HepG2 (cell line): ENCODE data around the gene SPDYE4. TPM values are rescaled to one million over a fixed set of nuclear protein-coding genes. Genes with fewer than 3 reads are reported as not detected.

Source experiments
- ATAC-seq: fragments of 200-7000 bp; cut with Tn5 transposase; 3 replicates; pipeline ENCODE4 v1.9.1; 2020; ENCODE audit warnings: mild to moderate bottlenecking, moderate library complexity
- BruUV-seq: library from RNA; stranded (reverse); fragments of 400-500 nt; replicated peaks from 2 replicates; lab custom pipeline; 2021; lab: Mats Ljungman, UMichigan
- CTCF ChIA-PET: fragments of 300-600 bp; formaldehyde crosslinking; extraction: SDS; loops from one replicate; lab custom pipeline; 2021; ENCODE audit warnings: low total read pairs, inconsistent platforms, low intra/inter-chr PET ratio; lab: Yijun Ruan, JAX
- POLR2A ChIA-PET: fragments of 350-600 bp; sonication (Branson Sonifier 250); formaldehyde crosslinking; loops from one replicate; lab custom pipeline; 2020; ENCODE audit warnings: antibody characterized with exemption, inconsistent platforms; lab: Yijun Ruan, JAX
- DNase-seq: peaks from one replicate; pipeline ENCODE4 v3.0.0-alpha.2; 2015; ENCODE audit warnings: low spot score
- FAIRE-seq: peaks from 3 replicates; lab custom pipeline; 2011; peaks lifted over from hg19 to GRCh38; lab: Jason Lieb, UNC
- H2AFZ ChIP-seq: one replicate; pipeline ENCODE4 v1.6.1; 2011; ENCODE audit warnings: low read length, inconsistent platforms
- H3K27ac ChIP-seq: fragments of 300-600 bp; 3 replicates; pipeline ENCODE4 v1.8.0; 2011; ENCODE audit warnings: mixed run types, mild to moderate bottlenecking, mixed read lengths, low read length, inconsistent platforms; ENCODE audit not compliant: insufficient read depth; ENCODE audit errors: extremely low read length
- H3K27me3 ChIP-seq, 2 experiments: fragments of 200-600 bp in 1 of 2; 2 replicates in 1 of 2; 3 replicates in 1 of 2; pipeline versions ENCODE4 v1.6.0 to v1.8.0; 2011; ENCODE audit warnings: low read length in 2 of 2, mild to moderate bottlenecking in 2 of 2, moderate library complexity in 2 of 2, inconsistent platforms in 1 of 2; ENCODE audit not compliant: insufficient read depth in 2 of 2, control insufficient read depth in 1 of 2
- H3K36me3 ChIP-seq, 2 experiments: fragments of 200-600 bp in 1 of 2; replicated peaks in 1 of 2; 2 replicates in 1 of 2; 3 replicates in 1 of 2; pipeline versions ENCODE4 v1.5.1 to v1.8.0; 2011; ENCODE audit warnings: low read length in 2 of 2, inconsistent platforms in 1 of 2; ENCODE audit not compliant: insufficient read depth in 2 of 2, control insufficient read depth in 1 of 2
- H3K4me1 ChIP-seq: 2 replicates; pipeline ENCODE4 v1.5.1; 2012; ENCODE audit warnings: low read length, inconsistent platforms; ENCODE audit not compliant: insufficient read depth
- H3K4me2 ChIP-seq: 2 replicates; pipeline ENCODE4 v1.6.0; 2011; ENCODE audit warnings: low read depth, low read length, inconsistent platforms
- H3K4me3 ChIP-seq, 3 experiments: fragments of 200-600 bp in 1 of 3; sonication (generic), shearing (Covaris generic) in 1 of 3; replicated peaks in 1 of 3; 2 replicates each; pipeline ENCODE4 v1.5.1; 2011 to 2016; ENCODE audit warnings: low read length in 3 of 3, inconsistent platforms in 2 of 3, low read depth in 2 of 3, mild to moderate bottlenecking in 2 of 3, control low read depth in 1 of 3, mixed read lengths in 1 of 3; ENCODE audit not compliant: insufficient read depth in 1 of 3
- H3K79me2 ChIP-seq: one replicate; pipeline ENCODE4 v1.6.1; 2011; ENCODE audit warnings: low read length, inconsistent platforms; ENCODE audit not compliant: insufficient read depth
- H3K9ac ChIP-seq: 2 replicates; pipeline ENCODE4 v1.6.0; 2011; ENCODE audit warnings: mild to moderate bottlenecking, low read depth, low read length, inconsistent platforms; ENCODE audit not compliant: insufficient read depth
- H3K9me3 ChIP-seq: 2 replicates; pipeline ENCODE4 v1.5.1; 2012; ENCODE audit warnings: mild to moderate bottlenecking, low read length
- H4K20me1 ChIP-seq: 2 replicates; pipeline ENCODE4 v1.6.0; 2011; ENCODE audit warnings: inconsistent platforms, mild to moderate bottlenecking, low read length, moderate library complexity; ENCODE audit not compliant: insufficient read depth
- CBFB ChIP-seq: sonication (generic); formaldehyde crosslinking; IDR thresholded peaks from 2 replicates; pipeline ENCODE4 v1.4.0; 2020; ENCODE audit warnings: missing genetic modification reagents
- HNRNPK ChIP-seq: fragments of 200-400 bp; formaldehyde crosslinking; IDR thresholded peaks from 2 replicates; pipeline ENCODE4 v1.6.1; 2018; ENCODE audit warnings: low read length, low read depth, moderate library complexity, mild to moderate bottlenecking; ENCODE audit not compliant: poor library complexity, severe bottlenecking
- PCBP1 ChIP-seq: fragments of 200-400 bp; formaldehyde crosslinking; IDR thresholded peaks from 2 replicates; pipeline ENCODE4 v1.6.1; 2017; ENCODE audit warnings: mild to moderate bottlenecking, low read depth, low read length, borderline replicate concordance
- PCBP2 ChIP-seq: fragments of 200-400 bp; formaldehyde crosslinking; optimal IDR thresholded peaks from 2 replicates; pipeline ENCODE3; 2018; ENCODE audit warnings: low read length, low read depth; ENCODE audit not compliant: poor library complexity, severe bottlenecking
- SUZ12 ChIP-seq: fragments of 150-350 bp; IDR thresholded peaks from 2 replicates; pipeline ENCODE4 v1.6.1; 2014; ENCODE audit warnings: low read depth, low read length
- ZFAT ChIP-seq: sonication (generic); formaldehyde crosslinking; conservative IDR thresholded peaks from 2 replicates; pipeline ENCODE4 v1.8.1; 2023; ENCODE audit warnings: missing genetic modification reagents, inconsistent platforms
- ZNF431 ChIP-seq: sonication (generic); formaldehyde crosslinking; IDR thresholded peaks from 2 replicates; pipeline ENCODE4 v1.9.0; 2022; ENCODE audit warnings: missing genetic modification reagents, low read depth, mild to moderate bottlenecking, borderline replicate concordance
- WGBS: methylation state at CpG from one replicate; pipeline ENCODE4 v1.1.6; 2017; ENCODE audit warnings: low lambda C conversion rate; 5-methylcytosine and 5-hydroxymethylcytosine counted together
- in situ Hi-C: cut with HindIII; loops from 2 replicates; pipeline ENCODE4 v1.10.0; 2017; ENCODE audit warnings: low pct_unique_long_range_greater_than_20kb; ENCODE audit not compliant: extremely low pct_ligation_motif_present
- intact Hi-C: fragments of 100-400 bp; cut with micrococcal nuclease; formaldehyde crosslinking; loops from one replicate; pipeline ENCODE4 v1.10.0; 2022; ENCODE audit not compliant: unreplicated experiment
- polyA plus RNA-seq, 8 experiments: library from polyadenylated mRNA; depleted of rRNA in 3 of 8; stranded (reverse) in 7 of 8; unstranded in 1 of 8; fragments of >200 nt; fragmentation: Illumina TruSeq in 4 of 8; extraction: Trizol in 4 of 8; gene quantifications; 2 replicates each; pipeline versions ENCODE4 v1.2.1 to v1.2.3, GENCODE V29; 2011 to 2016; ENCODE audit warnings: low read depth in 4 of 8, missing spikeins in 1 of 8, mixed read lengths in 1 of 8; ENCODE audit not compliant: insufficient read depth in 1 of 8
- total RNA-seq, 5 experiments: library from RNA; depleted of rRNA; stranded (reverse); fragments of >200 nt; fragmentation: Illumina TruSeq; extraction: Trizol; gene quantifications; 2 replicates each; pipeline ENCODE4 v1.2.3, GENCODE V29; 2016; ENCODE audit warnings: low read depth in 1 of 5
- TF ChIP-seq, protein P1 (sequence below): IDR thresholded peaks from 2 replicates; pipeline ENCODE4 v1.6.1; 2016; ENCODE audit warnings: low read depth

SPDYE4 gene
- total and polyA plus RNA-seq, 2 of the 13 experiments (the other 11 are each of a cell fraction or from before 2014, with no cell fraction given) = not detected

DNA sequence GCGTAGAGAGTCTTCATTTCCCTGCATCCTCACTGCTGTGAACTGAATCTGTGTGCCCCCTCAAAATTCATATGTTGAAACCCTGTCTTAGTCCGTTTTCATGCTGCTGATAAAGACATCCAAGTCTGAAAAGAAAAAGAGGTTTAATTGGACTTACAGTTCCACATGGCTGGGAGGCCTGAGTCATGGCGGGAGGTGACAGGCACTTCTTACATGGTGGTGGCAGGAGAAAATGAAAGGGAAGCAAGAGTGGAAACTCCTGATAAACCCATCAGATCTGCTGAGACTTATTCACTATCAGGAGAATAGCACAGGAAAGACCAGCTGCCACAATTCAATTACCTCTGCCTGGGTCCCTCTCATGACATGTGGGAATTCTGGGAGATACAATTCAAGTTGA lies 10.6 kb downstream of the SPDYE4 start (continued):
- TF ChIP-seq, protein P1, sequence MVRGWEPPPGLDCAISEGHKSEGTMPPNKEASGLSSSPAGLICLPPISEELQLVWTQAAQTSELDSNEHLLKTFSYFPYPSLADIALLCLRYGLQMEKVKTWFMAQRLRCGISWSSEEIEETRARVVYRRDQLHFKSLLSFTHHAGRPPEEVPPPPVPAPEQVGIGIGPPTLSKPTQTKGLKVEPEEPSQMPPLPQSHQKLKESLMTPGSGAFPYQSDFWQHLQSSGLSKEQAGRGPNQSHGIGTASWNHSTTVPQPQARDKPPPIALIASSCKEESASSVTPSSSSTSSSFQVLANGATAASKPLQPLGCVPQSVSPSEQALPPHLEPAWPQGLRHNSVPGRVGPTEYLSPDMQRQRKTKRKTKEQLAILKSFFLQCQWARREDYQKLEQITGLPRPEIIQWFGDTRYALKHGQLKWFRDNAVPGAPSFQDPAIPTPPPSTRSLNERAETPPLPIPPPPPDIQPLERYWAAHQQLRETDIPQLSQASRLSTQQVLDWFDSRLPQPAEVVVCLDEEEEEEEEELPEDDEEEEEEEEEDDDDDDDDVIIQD = no peak
- no peak for TF ChIP-seq CBFB
- TF ChIP-seq ZNF431 (CRISPR knock-in tag) = no peak
- TF ChIP-seq ZFAT (CRISPR knock-in tag) = no peak

DNA sequence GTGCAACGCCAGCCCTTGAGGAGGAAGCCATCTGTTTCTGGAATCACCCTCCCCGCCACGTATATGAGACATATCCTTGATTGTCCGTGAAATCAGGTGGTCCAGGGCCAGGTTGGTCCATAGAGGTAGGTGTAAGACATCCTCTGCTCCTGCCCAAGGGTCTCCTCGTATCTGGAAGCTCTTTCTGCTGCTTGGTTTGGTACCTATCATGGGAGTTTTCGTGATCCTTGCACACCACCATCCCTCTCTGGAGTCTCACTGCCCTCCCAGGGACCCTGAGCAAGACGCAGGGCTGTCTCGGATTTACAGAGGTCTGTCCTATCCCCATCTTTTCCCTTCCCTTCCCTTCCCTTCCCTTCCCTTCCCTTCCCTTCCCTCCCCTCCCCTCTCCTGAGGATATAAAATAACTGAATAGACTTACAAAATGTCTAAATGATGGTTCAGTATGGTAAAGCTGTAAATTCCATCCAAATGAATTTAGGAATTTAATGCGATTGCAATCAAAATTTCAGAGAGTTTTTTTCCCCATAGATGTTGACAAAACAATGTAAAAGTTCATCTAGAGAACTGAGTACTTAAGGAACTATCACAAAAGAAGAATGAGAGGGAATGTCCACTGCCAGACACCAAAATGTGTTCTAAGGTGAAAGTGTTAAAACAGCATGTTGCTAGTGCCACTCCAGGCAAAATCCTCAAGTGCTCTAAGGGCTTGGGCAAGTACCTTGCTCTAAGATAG lies 11.7 kb downstream of the SPDYE4 start:
- H2AFZ ChIP-seq = no peak overlapping the region
- WGBS = 44% methylated on average over 7 of the region's 9 CpGs
- no peaks in the 10 kb centered on the region for H3K79me2 ChIP-seq
- H3K4me2 ChIP-seq = peak overlapping the region; percentile 82
- H3K36me3 ChIP-seq = no peaks in the 10 kb centered on the region
- ATAC-seq (no peak), FAIRE-seq (no peak), DNase-seq (no peak)
- CTCF ChIA-PET = interaction anchor here (0.8 to 0.9 kb wide), 2 partner anchors 172 to 174 kb away, joined by 3 read pairs; no protein-coding TSS in a partner anchor
- peak overlapping the region in 2 of 3 experiments; percentile 28 to 70; a peak in 3 of 6 replicates for H3K4me3 ChIP-seq
- no peaks in the 10 kb centered on the region for H3K9me3 ChIP-seq
- H3K27ac ChIP-seq = no peak overlapping the region
- TF ChIP-seq PCBP2 (peak; percentile 86), SUZ12 (no peak), HNRNPK (peak; percentile 99), PCBP1 (peak; percentile 97)
- peaks cover 1 to 23% of the 10 kb centered on the region in 2 experiments; a peak in 4 of 5 replicates for H3K27me3 ChIP-seq
- POLR2A ChIA-PET = interaction anchor here (1.4 kb wide), 1 partner anchor 363 kb away, joined by 4 read pairs; no protein-coding TSS in a partner anchor
- intact Hi-C loops (loop anchor here (5.0 kb wide), 1 partner anchor 174 kb away; no protein-coding TSS in a partner anchor), in situ Hi-C loops (loop anchor here (10.0 kb wide), 2 partner anchors 172 to 342 kb away; no protein-coding TSS in a partner anchor)
- H4K20me1 ChIP-seq = no peaks in the 10 kb centered on the region
- H3K4me1 ChIP-seq = 0 out of 2 replicates have a peak, but pooled peaks cover 6% of the 10 kb centered on the region
- no peak overlapping the region; the same call in 1 of the 2 replicates for H3K9ac ChIP-seq
- BruUV-seq = no TSS peak
